Measurements from ENCODE around the gene APOBEC2.

GRCh38 chr6:41078101-41078500 is 25.1 kb downstream of the APOBEC2 start:
- TF ChIP-seq EZH2 (IDR thresholded peaks at IDR 0.05; ENCODE audit: borderline replicate concordance, low read depth, low read length, severe bottlenecking), result no peak
- TF ChIP-seq CTCF (IDR thresholded peaks at IDR 0.05; ENCODE audit: borderline replicate concordance, extremely low read depth, low read length, poor library complexity, severe bottlenecking), result no peak
